GM18519 (cell line): Measurements from ENCODE around the gene HEYL.

ENCODE experiments used
- ATAC-seq: cut with Tn5 transposase; IDR thresholded peaks from one replicate; pipeline ENCODE4 v1.9.1; 2021; ENCODE audit warnings: mild to moderate bottlenecking, moderate library complexity; ENCODE audit not compliant: unreplicated experiment, low FRiP score

HEYL gene

GRCh38 chr1:39639305-39640130 lies at the start of gene HEYL:
HEYL (minus strand) TSS chr1:39639643; CDS start chr1:39639625, 18 bp downstream.
- ATAC-seq, result no peak

DNA sequence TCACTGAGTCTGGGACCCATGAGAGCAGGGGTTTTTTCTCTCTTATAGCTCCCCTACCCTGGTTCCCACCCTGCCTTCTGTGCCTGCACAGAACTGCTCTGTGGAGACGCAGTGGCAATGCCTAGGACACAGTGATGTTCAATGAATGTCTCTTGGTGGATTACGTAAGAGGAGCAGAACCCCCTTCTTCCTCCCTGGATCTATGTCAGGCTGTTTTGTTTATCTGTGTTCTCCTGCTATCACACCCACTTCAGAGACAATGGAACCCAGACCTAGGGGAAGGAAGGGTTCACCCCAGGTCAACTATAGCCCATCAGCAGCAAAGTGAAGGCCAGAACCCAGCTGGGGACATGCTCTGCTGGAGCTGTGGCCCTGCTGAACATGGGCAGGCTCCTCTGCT lies 49.8 kb upstream of the HEYL start:
- no peak for ATAC-seq

DNA sequence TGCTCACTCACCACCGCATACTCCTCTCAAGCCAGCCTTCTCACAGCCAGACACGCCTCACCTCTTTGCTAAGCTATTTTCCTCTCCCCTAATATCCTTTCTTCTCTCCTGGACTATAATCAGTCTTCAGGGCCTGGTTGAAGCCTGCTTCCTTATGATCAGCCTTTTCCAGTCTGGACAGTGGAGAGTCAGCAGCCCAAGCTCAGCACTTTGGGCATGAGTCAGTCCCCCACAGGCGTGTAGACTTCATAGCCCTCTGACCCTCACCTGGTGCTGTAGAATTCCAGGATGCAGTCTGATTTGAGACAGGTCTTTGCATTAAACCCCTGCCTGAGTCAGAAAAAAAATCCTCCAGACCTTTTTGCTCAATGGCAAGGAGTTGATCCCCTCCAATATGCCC lies 49.3 kb upstream of the HEYL start:
- ATAC-seq, result no peak

DNA sequence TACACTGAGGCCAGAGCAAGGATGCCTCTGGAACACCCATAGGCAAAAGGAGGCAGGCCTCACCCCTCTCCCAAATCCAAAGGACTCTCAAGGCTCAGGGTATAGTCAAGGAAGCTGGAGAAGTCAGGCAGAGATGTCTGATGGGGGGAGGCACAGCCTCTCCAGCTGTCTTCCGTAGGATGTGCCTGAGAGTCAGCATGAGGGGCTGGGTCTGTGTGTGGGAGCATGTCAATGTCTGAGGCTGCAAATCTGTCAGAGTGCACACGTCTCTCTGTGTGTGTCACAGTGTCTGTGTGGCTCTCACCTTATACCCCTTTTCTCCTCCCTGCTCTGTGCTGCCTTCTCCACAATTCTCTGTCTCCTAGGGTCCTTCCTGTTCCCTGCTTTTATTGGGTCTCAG lies 47.8 kb upstream of the HEYL start:
- no peak for ATAC-seq

DNA sequence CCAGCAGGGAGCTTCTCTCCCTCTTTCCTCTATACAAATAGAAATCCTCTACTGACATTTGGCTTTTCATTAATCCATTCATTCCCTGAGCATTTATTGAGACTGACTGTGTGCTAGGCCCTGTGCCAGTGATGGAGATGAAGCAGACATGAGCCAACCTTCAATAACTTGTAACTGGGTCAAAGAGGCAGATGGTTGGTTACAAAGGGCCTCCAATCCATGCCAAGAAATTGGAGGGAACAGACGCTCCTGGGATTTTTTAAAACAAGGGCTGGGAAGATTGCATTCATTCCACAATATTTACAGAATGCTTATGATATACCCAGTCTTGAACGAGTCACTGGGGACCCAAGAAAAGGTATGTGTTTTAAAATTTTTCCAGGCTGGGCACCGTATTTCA lies 45.6 kb upstream of the HEYL start:
- no peak for ATAC-seq

DNA sequence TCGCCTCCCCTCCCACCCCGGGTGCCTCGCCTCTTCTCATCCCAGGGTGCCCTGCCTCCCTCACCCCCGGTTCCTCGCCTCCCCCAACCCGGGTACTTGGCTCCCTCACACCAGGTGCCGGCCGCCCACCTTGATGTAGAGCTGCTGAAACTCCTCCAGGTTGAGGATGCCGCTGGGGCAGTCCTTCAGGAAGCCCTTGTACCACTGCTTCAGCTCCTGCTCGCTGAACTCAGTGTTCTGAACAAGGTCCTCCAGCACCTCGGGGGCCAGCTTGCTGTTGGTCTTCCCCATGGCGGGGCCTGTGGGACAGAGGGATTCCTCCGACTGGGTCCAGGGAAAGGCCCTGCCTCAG lies 44.8 kb upstream of the HEYL start:
- no peak for ATAC-seq

- no peak for ATAC-seq
Observed at GRCh38 chr1:39683591-39684312, 44.3 kb upstream of the HEYL start.

DNA sequence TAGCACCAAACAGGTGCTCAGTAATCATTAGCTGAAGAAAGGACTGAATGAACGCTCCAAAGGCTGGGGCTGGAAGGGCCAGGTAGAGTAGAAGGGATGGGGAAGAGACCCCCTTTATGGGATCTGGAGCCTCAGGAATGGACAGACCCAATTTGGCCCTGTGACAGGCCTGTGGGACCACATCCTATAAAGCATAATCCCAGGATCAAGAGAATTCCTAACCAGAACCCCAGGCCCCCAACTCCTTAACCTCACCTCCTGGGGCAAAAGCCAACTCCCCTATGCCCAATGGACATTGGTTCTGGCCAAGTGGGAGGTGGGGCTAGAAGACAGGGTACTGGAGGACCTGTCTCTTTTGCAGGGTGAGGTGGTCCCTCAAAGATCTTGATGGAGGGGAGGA lies 42.6 kb upstream of the HEYL start:
- ATAC-seq, result no peak

DNA sequence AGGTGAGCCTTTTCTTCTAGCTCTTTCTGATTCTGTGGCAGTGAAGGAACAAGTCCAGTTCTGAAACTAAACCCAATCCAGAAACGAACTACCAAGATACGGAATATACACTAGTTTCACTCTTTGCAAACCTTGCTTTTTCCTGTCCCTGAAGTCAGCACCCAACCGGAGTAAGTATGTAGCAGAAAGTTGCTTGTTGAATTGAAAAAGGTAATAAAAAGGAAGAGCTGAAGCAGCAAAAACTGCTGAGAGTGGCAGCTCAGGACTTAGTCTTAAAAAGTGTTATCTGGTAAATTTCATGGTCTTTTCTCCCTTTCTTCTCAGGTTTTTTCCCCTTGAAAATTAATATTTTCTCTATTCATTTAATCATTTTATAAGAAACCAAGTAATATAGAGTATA lies 41.9 kb upstream of the HEYL start:
- ATAC-seq, result no peak

- ATAC-seq, result no peak
Observed at GRCh38 chr1:39680751-39681150, 41.3 kb upstream of the HEYL start.

DNA sequence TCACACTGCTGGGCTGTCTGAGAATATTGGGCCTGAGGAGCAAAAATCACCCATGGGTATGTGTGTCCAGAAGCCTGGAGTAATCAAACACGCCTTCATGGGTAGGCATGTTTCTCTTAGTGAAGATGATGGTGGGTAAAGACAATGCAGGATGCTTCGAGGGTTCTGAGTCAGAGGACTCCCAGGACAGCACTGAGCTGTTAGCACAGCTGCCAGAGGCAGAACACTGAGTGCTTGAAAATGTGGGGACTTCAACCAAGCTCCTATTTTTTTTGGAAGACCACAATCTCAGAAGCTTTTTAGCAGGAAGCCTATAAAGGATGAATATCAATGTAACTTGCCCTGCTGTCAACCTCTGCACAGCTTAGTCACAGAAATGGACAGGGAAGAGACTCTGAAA lies 40.4 kb upstream of the HEYL start:
- no peak for ATAC-seq

- no peak for ATAC-seq
Observed at GRCh38 chr1:39678889-39679288, 39.4 kb upstream of the HEYL start.

DNA sequence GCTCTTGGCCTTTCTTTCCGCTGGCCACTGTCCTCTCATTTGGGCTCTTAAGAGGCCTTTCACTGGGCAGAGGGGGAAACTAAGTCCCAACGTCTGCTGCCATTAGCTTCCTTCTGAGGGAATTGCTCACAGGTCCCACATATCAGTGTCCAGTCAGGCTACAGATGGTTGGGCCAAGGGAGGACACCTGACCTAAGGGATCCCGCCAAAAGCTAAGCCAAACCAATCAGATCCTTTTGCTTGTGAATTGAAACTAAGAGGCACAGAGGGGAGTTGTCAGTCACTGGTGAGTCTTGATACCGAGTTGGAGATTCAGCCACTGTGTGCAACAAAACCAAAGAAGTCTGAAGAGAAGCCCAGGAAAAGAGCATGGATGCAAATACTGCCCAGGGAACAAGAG lies 38.2 kb upstream of the HEYL start:
- no peak for ATAC-seq

DNA sequence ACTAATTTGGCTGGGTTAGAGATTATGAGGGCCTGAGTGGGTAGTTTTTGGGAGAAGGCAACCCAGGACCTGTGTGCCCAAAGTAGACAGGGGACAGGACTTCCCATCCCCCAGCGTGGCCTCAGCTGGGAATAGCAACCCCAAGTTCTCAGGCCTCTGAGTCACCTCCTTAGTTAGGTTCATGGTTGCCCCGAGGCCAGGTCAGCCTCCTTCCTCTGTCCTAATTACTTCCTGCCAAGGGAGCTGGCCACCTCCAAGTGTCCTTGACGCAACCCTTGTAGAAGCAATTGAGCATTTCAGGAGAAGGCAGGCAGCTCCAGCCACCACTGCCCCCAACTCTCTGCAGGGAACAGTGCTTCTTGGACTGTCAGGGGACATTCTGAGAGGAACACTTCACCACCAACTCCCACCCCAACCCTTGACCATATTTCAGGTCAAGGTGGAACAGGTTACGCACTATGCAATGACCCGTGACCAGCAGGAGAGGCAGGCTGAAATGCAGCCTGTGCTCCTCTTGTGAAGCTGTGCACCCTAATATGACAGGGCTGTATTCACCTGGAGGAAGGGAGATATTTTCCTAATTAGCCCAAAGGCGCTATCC lies 37.6 kb upstream of the HEYL start:
- no peak for ATAC-seq

DNA sequence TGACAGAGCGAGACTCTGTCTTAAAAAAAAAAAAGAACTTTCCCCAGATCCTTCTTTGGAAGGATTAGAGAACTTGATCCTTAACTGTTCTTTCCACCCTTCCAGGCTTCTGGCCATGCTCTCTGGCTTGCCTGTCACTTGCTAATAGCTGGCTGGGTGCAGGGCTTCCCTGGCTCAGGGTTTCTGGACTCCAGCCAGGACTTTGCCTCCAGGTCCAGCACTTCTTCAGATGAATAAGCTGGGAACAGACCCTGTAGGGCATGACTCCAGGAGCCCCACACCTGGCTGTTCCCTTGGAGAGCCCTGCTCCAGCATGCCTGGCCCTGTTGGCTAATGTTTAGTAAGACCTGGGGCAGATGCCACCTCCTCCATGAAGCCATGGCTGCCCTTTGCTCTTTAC lies 35.8 kb upstream of the HEYL start:
- ATAC-seq, result no peak

DNA sequence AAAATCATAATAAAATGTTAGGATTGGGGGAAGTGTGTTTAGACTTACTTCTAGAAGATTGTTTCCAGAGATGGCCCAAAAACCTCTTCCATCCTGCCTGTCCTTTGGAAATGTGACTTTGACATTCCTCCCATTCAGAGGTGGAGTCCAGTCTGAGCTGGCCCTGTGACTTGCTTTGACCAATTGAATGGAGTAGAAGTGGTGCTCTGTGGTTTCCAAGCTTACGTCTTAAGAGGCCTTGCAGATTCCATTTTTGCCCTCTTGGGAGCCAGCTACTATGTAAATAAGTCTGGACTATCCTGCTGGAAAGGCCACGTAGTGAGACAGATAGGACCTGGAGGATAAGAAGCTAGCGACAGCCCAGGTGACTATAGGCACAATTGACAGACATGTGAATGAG lies 33.8 kb upstream of the HEYL start:
- ATAC-seq, result no peak

DNA sequence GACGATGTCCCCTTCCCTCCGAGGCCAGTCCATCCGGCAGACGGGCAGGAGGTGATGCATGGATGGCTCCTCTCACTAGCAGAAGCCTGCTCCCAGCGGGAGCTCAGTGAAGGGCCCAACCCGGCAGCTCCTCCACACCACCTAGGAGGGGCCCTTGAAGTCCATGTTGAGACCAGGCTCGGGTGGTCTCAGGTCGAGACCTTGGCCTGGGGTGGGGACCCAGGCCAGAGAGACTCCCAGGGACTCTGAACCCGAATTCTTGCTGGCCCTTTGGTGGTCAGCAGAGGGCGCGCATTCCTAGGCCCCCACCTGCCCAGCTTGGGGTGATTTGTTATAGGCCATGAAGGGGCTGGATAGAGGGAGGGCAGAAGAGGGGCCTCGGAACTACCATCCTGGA lies 33.1 kb upstream of the HEYL start:
- ATAC-seq, result no peak

DNA sequence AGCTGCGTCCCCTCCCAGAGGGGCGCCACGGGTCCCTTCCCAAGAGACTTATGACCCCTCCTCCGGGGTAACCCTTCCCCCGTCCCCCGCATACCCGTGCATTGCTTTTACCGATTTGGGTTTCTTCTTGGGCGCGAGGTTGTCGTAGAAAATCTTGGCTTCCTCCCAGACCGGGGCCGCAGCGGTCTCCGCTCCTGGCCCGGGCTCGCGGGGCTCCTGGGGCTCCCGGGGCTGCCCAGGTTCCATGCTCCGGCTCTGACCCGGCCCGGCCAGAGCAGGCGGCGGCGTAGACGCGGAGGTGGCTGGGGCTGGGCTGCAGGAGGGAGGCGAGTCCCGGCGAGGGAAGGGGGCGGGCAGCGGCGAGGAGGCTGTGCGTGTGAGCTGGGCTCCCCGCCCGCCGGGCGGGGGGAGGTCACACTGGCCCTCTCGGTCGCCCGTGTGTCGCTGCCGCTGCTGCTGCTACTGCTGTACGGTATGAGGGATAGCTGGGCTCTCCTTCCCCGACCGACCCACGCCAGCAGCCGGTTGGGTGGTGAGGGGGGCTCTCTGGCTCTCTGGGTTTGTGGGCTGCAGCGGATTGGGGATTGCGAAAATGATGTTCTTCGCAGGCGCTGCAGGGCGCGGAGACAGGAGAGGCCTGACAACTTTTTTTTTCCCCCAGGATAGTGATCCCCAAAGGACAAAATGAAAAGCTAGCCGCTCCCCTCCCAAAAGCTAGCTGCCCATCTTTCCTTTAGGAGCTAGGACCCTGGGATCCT lies 32.5 kb upstream of the HEYL start, which contains the start of gene NT5C1A:
Gene NT5C1A (minus strand): TSS at position 315 of the 758 bp plus-strand sequence. CDS start 69 bp downstream, at position 246.
- no peak for ATAC-seq

- ATAC-seq, result no peak
Observed at GRCh38 chr1:39671433-39671792, 32.0 kb upstream of the HEYL start.

- no peak for ATAC-seq
Observed at GRCh38 chr1:39670689-39671088, 31.2 kb upstream of the HEYL start.

DNA sequence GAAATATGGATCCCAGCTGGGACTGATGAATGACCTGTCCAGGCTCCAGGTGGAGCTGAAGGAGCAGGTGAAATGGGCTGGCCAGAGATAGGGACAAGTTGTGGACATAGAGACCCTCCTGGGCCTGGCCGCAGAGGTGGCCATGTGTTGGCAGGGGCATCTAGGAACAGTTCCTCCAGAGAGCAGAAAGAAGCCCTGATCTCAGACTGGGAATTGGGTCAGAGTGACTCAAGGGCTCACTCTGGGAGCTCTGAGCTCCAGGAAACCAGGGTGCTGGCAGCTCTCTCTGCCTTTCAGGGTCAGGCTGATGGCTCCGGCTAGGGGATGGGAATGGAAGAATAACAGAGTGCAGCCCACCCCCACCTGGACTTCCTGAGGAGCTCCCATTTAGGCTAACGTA lies 29.5 kb upstream of the HEYL start:
- no peak for ATAC-seq
